ENCODE measurements around the gene RAB23.

DNA sequence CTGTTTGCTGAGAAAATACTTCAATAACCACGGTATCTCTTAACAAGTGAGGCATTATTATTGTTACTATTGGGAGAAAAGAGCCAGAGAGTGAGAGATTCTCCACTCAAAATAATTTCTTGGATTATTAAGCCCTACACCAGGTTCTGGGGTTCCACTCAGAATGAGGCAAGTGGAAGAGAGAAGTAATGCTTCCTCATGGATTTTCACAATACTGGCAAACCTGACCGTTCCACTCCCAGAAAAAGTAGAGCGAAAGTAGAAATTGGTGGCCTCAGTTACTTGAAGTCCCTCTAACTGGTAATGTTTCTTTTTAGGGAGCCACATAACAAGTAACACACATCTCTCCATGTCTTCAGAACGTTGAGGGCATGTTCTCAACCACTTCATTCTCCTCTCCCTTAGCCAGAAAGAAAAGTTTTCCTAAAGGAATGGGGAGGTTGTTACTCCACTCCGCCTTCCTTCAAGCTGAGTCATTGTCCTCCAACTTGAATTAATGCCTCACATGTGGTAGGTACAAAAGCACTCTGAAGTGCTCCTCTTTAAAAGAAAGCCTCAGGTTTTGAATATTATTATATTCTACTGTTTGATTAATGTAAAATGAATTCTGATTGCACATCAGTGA lies 48.1 kb downstream of the RAB23 start:
- TF ChIP-seq CTCF (IDR thresholded peaks at IDR 0.05; ENCODE audit: insufficient read depth, low read length, poor library complexity, severe bottlenecking) (no peak), EZH2phosphoT487 (conservative IDR thresholded peaks at IDR 0.05; ENCODE audit: low read length) (no peak)
